ENCODE data around the gene KIF11. TPM values are rescaled to one million over a fixed set of nuclear protein-coding genes. Genes with fewer than 3 reads are reported as not detected.
"Not testable (repeated sequence)": the region's sequence is repeated elsewhere in the genome, so short reads cannot be mapped to it uniquely, and the experiment has no call there.

The KIF11 gene
- total and polyA plus RNA-seq, 2 of the 13 experiments (the other 11 are each of a cell fraction or from before 2014, with no cell fraction given) = 8.7 to 38.4 TPM

DNA sequence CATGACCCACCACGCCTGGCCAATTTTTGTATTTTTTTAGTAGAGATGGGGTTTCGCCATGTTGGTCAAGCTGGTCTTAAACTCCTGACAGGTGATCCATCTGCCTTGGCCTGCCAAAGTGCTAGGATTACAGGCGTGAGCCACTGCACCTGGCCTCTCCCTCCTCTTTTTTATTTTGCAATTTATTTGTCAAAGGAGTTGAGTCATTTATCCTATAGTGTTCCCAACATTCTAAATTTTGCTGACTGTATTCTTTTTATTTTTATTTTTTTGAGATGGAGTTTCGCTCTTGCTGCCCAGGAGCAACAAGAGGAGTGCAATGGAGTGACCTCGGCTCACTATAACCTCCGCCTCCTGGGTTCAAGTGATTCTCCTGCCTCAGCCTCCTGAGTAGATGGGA lies 10.6 kb upstream of the KIF11 start:
- WGBS (ENCODE audit: low lambda C conversion rate) = 64% methylated on average over 6 of the region's 6 CpGs
- ATAC-seq; H3K9me3 ChIP-seq (ENCODE audit: low read length); H3K27me3 ChIP-seq (ENCODE audit: control insufficient read depth in 1 of 2, insufficient read depth in 2 of 2, low read length in 2 of 2); H3K4me3 ChIP-seq (replicated peaks in 1 of 3; ENCODE audit: insufficient read depth in 1 of 3, low read depth in 2 of 3, low read length in 3 of 3); H3K36me3 ChIP-seq (replicated peaks in 1 of 2; ENCODE audit: control insufficient read depth in 1 of 2, insufficient read depth in 2 of 2, low read length in 2 of 2); H3K4me2 ChIP-seq (ENCODE audit: low read depth, low read length); H3K27ac ChIP-seq (ENCODE audit: extremely low read length, insufficient read depth, low read length); H3K79me2 ChIP-seq (ENCODE audit: insufficient read depth, low read length); in situ Hi-C loops (cut with HindIII; ENCODE audit: extremely low pct_ligation_motif_present, low pct_unique_long_range_greater_than_20kb); BruUV-seq (replicated peaks); H2AFZ ChIP-seq (ENCODE audit: low read length); H3K9ac ChIP-seq (ENCODE audit: insufficient read depth, low read depth, low read length); intact Hi-C loops (cut with micrococcal nuclease; ENCODE audit: unreplicated experiment); CTCF ChIA-PET (ENCODE audit: low intra/inter-chr PET ratio, low total read pairs); DNase-seq (ENCODE audit: low spot score); H4K20me1 ChIP-seq (ENCODE audit: insufficient read depth, low read length); FAIRE-seq: not testable (repeated sequence)
- TF ChIP-seq MAFF (IDR thresholded peaks at IDR 0.05; ENCODE audit: low read depth, low read length) = peak; percentile 61
- peak in 1 of 2 experiments; percentile 78; a peak in 2 of 4 replicates for TF ChIP-seq MAFK (conservative IDR thresholded peaks at IDR 0.05 in 1 of 2, IDR thresholded peaks at IDR 0.05 in 1 of 2; ENCODE audit: low read length in 2 of 2)
- POLR2A ChIA-PET = interaction anchor here (4.1 kb wide), 1 partner anchor 9 kb away, joined by 27 read pairs; no protein-coding TSS in a partner anchor
- H3K4me1 ChIP-seq (ENCODE audit: insufficient read depth, low read length) = 0 out of 2 replicates have a peak, but pooled peaks cover 12% of the 10 kb centered on the region

DNA sequence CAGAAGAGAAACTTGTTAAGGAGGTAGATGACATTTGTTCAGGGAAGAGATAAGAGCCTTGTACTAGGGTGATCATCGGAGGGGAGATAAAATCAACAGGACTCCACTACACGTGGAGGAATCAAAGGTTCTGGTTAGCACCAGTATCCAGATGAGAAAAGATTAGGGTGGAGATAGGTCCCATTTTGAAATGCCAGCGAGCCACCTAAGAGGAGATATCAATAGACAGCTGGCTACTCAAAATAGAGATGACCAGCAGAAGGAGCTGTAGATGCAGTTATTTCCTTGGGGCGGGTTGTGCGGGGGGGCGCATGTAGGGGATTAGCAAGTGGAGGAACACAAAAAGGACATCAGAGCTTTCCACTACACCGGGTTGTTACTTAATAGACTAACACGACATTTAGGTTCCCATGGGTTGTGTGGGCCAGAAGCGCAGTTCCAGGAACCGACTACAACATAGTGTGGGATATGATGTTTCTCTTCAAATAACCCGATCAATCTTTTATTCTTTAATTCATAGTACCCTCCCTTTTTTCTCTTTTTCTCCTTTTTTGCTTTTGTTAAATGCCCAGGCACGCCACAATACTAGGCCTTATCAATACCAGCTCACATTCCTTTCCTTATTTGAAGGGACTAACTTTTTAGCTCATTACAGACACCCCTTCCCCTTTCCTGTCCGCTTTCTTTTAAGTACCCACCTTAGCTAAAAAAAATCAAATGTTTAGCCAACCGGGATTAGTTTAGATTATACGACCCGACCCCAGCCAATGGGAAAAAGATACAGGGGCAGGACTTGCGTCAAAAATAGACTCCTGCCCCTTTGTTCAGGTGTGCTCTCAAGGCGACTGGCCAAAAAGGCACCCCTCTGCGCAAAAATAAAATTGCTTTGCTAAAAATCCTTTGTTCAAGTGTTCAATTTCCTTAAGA lies 2.0 kb upstream of the KIF11 start:
- Histone ChIP-seq H3K4me2 (ENCODE audit: low read depth, low read length) (peak overlapping the region; percentile 78), H3K4me1 (ENCODE audit: insufficient read depth, low read length) (peaks cover 21% of the 10 kb centered on the region), H3K9ac (ENCODE audit: insufficient read depth, low read depth, low read length) (peak overlapping the region; percentile 82), H3K9me3 (ENCODE audit: low read length) (no peaks in the 10 kb centered on the region), H3K36me3 (replicated peaks in 1 of 2; ENCODE audit: control insufficient read depth in 1 of 2, insufficient read depth in 2 of 2, low read length in 2 of 2) (no peaks in the 10 kb centered on the region), H3K4me3 (replicated peaks in 1 of 3; ENCODE audit: insufficient read depth in 1 of 3, low read depth in 2 of 3, low read length in 3 of 3) (peak overlapping the region; percentile 81 to 91 (median 88)), H3K79me2 (ENCODE audit: insufficient read depth, low read length) (peaks cover 27% of the 10 kb centered on the region), H4K20me1 (ENCODE audit: insufficient read depth, low read length) (no peaks in the 10 kb centered on the region), H2AFZ (ENCODE audit: low read length) (peak overlapping the region; percentile 58), H3K27me3 (ENCODE audit: control insufficient read depth in 1 of 2, insufficient read depth in 2 of 2, low read length in 2 of 2) (no peaks in the 10 kb centered on the region; a peak in 1 of 5 replicates), H3K27ac (ENCODE audit: extremely low read length, insufficient read depth, low read length) (peak overlapping the region; percentile 88)
- intact Hi-C loops (cut with micrococcal nuclease; ENCODE audit: unreplicated experiment) = loop anchor here (2.0 to 10.0 kb wide), 5 partner anchors 16 to 291 kb away; partner anchors contain the start of genes EXOC6, HHEX and IDE
- FAIRE-seq (no peak), DNase-seq (ENCODE audit: low spot score) (peak; percentile 72), ATAC-seq (peak; percentile 31)
- WGBS (ENCODE audit: low lambda C conversion rate) = 2% methylated on average over 19 of the region's 19 CpGs
- ChIA-PET POLR2A (interaction anchor here (1.4 to 2.8 kb wide), 6 partner anchors 9 to 667 kb away, joined by 3 to 71 read pairs (median 9); partner anchors contain the start of genes BTAF1, HHEX and IDE), CTCF (ENCODE audit: low intra/inter-chr PET ratio, low total read pairs) (interaction anchor here (1.2 kb wide), 1 partner anchor 54 kb away, joined by 3 read pairs; no protein-coding TSS in a partner anchor)
- in situ Hi-C loops (cut with HindIII; ENCODE audit: extremely low pct_ligation_motif_present, low pct_unique_long_range_greater_than_20kb) = no loop called here
- BruUV-seq (replicated peaks) = TSS peak; percentile 89
- TF ChIP-seq AKNA (CRISPR knock-in tag; IDR thresholded peaks at IDR 0.05; ENCODE audit: borderline replicate concordance) = no peak
- TF ChIP-seq ZC3H4 (CRISPR knock-in tag; IDR thresholded peaks at IDR 0.05; ENCODE audit: borderline replicate concordance) = no peak
- TF ChIP-seq HHEX (CRISPR knock-in tag; IDR thresholded peaks at IDR 0.05) = no peak
- no peak for TF ChIP-seq MTF1 (CRISPR knock-in tag; IDR thresholded peaks at IDR 0.05)
- TF ChIP-seq ZNF724P (CRISPR knock-in tag; IDR thresholded peaks at IDR 0.05; ENCODE audit: borderline replicate concordance) = no peak
- TF ChIP-seq, protein P1, sequence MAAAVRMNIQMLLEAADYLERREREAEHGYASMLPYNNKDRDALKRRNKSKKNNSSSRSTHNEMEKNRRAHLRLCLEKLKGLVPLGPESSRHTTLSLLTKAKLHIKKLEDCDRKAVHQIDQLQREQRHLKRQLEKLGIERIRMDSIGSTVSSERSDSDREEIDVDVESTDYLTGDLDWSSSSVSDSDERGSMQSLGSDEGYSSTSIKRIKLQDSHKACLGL (CRISPR knock-in tag; IDR thresholded peaks at IDR 0.05) = no peak
- TF ChIP-seq SPEN (CRISPR knock-in tag; IDR thresholded peaks at IDR 0.05; ENCODE audit: low read depth) = 0 out of 2 replicates have a peak, but pooled peaks have one; percentile 19
- TF ChIP-seq FOXA1 (IDR thresholded peaks at IDR 0.05) = no peak
- no peak for TF ChIP-seq FOXA1 (CRISPR knock-in tag; IDR thresholded peaks at IDR 0.05)

Data from HepG2 (cell line).